DOHH2 (cell line): ENCODE results near the gene ASB6.

Source experiments
- H3F3A ChIP-seq: fragments of 200-600 bp; sonication (generic), shearing (Covaris generic); 2 replicates; pipeline ENCODE4 v1.6.0; 2016; ENCODE audit warnings: antibody characterized with exemption, mild to moderate bottlenecking; ENCODE audit not compliant: control insufficient read depth, insufficient read depth
- H3K27ac ChIP-seq: fragments of 200-600 bp; sonication (generic); 2 replicates; pipeline ENCODE4 v1.5.1; 2014; ENCODE audit warnings: low read depth, mild to moderate bottlenecking, low read length, moderate library complexity
- H3K27me3 ChIP-seq: fragments of 200-600 bp; sonication (generic); 2 replicates; pipeline ENCODE4 v1.6.1; 2014; ENCODE audit warnings: mild to moderate bottlenecking, low read length, mixed read lengths; ENCODE audit not compliant: control insufficient read depth
- H3K36me3 ChIP-seq: fragments of 200-600 bp; sonication (generic); 2 replicates; pipeline ENCODE4 v1.6.1; 2014; ENCODE audit warnings: mild to moderate bottlenecking, low read length, moderate library complexity, mixed read lengths; ENCODE audit not compliant: control insufficient read depth
- H3K4me1 ChIP-seq: fragments of 200-600 bp; sonication (generic); 2 replicates; pipeline ENCODE4 v1.6.1; 2014; ENCODE audit warnings: mild to moderate bottlenecking, low read length, mixed read lengths; ENCODE audit not compliant: control insufficient read depth
- H3K4me2 ChIP-seq: fragments of 200-600 bp; sonication (generic); 2 replicates; pipeline ENCODE4 v1.6.0; 2014; ENCODE audit warnings: mild to moderate bottlenecking, low read length, moderate library complexity
- H3K4me3 ChIP-seq: fragments of 200-600 bp; sonication (generic); 2 replicates; pipeline ENCODE4 v1.5.1; 2014; ENCODE audit warnings: mild to moderate bottlenecking, low read length, mixed read lengths
- H3K79me2 ChIP-seq: fragments of 200-600 bp; sonication (generic); 2 replicates; pipeline ENCODE4 v1.6.1; 2014; ENCODE audit warnings: mild to moderate bottlenecking, low read length, mixed read lengths; ENCODE audit not compliant: control insufficient read depth
- H3K9me2 ChIP-seq: fragments of 200-600 bp; sonication (generic); replicated peaks from 2 replicates; pipeline ENCODE4 v1.6.1; 2014; ENCODE audit warnings: mild to moderate bottlenecking, low read length, mixed read lengths; ENCODE audit not compliant: control insufficient read depth
- H3K9me3 ChIP-seq: fragments of 200-600 bp; sonication (generic); 2 replicates; pipeline ENCODE4 v1.6.1; 2014; ENCODE audit warnings: antibody characterized with exemption, low read length, mixed read lengths; ENCODE audit not compliant: control insufficient read depth, insufficient read depth
- H4K20me1 ChIP-seq: fragments of 200-600 bp; sonication (generic); 2 replicates; pipeline ENCODE4 v1.6.0; 2014; ENCODE audit warnings: low read depth, mild to moderate bottlenecking, antibody characterized with exemption, low read length, moderate library complexity; ENCODE audit not compliant: control insufficient read depth, insufficient read depth
- EZH2phosphoT487 ChIP-seq: fragments of 200-600 bp; sonication (generic); IDR thresholded peaks from 2 replicates; pipeline ENCODE4 v1.6.1; 2017; ENCODE audit warnings: borderline replicate concordance, mild to moderate bottlenecking, antibody characterized with exemption, low read length, moderate library complexity, mixed read lengths
- TF ChIP-seq, protein P1 (sequence below): fragments of 200-600 bp; sonication (generic); IDR thresholded peaks from one replicate; pipeline ENCODE4 v1.5.1; 2014; ENCODE audit warnings: antibody characterized with exemption, mild to moderate bottlenecking, low read depth, low read length; ENCODE audit not compliant: poor library complexity, severe bottlenecking

The ASB6 gene

DNA sequence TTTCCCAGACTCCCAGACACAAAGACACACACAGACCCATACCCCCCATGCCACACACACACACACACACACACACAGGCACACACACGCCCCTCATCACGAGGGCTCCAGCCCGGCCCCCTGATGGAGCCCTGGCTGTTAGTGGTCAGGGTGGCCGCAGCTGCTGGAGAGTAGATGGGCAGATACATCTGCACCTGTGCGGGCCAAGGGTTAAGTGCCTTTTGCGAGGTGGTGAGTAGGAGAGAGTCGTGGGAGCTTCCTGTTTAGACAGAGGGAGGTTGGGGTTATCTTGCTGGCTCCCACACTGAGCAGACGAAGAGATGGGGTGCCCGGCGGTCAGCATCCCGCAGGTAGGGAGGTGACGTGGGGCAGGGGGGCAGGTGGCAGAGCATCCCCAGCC, 31.7 kb upstream of the ASB6 start:
- no peaks in the 10 kb centered on the region for H3K27me3 ChIP-seq
- no peaks in the 10 kb centered on the region for H3F3A ChIP-seq
- no peaks in the 10 kb centered on the region for H3K36me3 ChIP-seq
- no peaks in the 10 kb centered on the region for H3K79me2 ChIP-seq
- TF ChIP-seq, protein P1, sequence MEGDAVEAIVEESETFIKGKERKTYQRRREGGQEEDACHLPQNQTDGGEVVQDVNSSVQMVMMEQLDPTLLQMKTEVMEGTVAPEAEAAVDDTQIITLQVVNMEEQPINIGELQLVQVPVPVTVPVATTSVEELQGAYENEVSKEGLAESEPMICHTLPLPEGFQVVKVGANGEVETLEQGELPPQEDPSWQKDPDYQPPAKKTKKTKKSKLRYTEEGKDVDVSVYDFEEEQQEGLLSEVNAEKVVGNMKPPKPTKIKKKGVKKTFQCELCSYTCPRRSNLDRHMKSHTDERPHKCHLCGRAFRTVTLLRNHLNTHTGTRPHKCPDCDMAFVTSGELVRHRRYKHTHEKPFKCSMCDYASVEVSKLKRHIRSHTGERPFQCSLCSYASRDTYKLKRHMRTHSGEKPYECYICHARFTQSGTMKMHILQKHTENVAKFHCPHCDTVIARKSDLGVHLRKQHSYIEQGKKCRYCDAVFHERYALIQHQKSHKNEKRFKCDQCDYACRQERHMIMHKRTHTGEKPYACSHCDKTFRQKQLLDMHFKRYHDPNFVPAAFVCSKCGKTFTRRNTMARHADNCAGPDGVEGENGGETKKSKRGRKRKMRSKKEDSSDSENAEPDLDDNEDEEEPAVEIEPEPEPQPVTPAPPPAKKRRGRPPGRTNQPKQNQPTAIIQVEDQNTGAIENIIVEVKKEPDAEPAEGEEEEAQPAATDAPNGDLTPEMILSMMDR, result no peak
- no peak for TF ChIP-seq EZH2phosphoT487
- no peak overlapping the region for H3K4me3 ChIP-seq
- H3K9me2 ChIP-seq, result no peaks in the 10 kb centered on the region
- H3K9me3 ChIP-seq, result no peaks in the 10 kb centered on the region
- no peak overlapping the region for H3K27ac ChIP-seq
- H3K4me1 ChIP-seq, result no peaks in the 10 kb centered on the region
- no peak overlapping the region for H3K4me2 ChIP-seq
- H4K20me1 ChIP-seq, result no peaks in the 10 kb centered on the region

DNA sequence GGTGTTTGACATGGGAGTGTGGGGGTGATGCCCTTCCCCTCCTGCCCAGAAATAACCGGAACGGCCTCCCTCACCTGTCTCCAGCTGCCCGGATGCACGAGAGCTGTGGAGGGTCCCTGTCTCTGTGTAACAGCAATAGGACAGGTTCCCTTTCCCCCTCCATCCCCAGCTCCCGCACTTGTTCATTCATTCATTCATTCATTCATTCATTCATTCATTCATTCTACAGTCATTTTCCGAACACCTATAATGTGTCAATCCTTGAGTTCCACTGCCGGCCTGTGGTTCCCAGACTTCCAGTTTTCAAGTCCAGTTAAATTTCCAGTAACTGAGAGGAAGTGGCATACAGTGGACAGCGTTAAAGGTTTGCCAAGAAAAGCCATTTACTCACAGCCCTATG, 30.8 kb upstream of the ASB6 start:
- H3K9me3 ChIP-seq, result no peaks in the 10 kb centered on the region
- H3K4me1 ChIP-seq, result no peaks in the 10 kb centered on the region
- no peaks in the 10 kb centered on the region for H3F3A ChIP-seq
- no peaks in the 10 kb centered on the region for H4K20me1 ChIP-seq
- no peak for TF ChIP-seq EZH2phosphoT487
- TF ChIP-seq, protein P1, result no peak
- H3K4me3 ChIP-seq, result no peak overlapping the region
- H3K9me2 ChIP-seq, result no peaks in the 10 kb centered on the region
- H3K36me3 ChIP-seq, result no peaks in the 10 kb centered on the region
- no peaks in the 10 kb centered on the region for H3K79me2 ChIP-seq
- H3K4me2 ChIP-seq, result no peak overlapping the region
- no peaks in the 10 kb centered on the region for H3K27me3 ChIP-seq
- H3K27ac ChIP-seq, result no peak overlapping the region

GRCh38 chr9:129671519-129671918, 29.6 kb upstream of the ASB6 start:
- no peaks in the 10 kb centered on the region for H3K36me3 ChIP-seq
- H3K9me2 ChIP-seq, result no peaks in the 10 kb centered on the region
- H3K27ac ChIP-seq, result no peak overlapping the region
- no peaks in the 10 kb centered on the region for H3K27me3 ChIP-seq
- no peaks in the 10 kb centered on the region for H3K9me3 ChIP-seq
- no peaks in the 10 kb centered on the region for H3K79me2 ChIP-seq
- H3F3A ChIP-seq, result no peaks in the 10 kb centered on the region
- H4K20me1 ChIP-seq, result no peaks in the 10 kb centered on the region
- no peak overlapping the region for H3K4me3 ChIP-seq
- no peak for TF ChIP-seq EZH2phosphoT487
- TF ChIP-seq, protein P1, result no peak
- H3K4me2 ChIP-seq, result no peak overlapping the region
- no peaks in the 10 kb centered on the region for H3K4me1 ChIP-seq

DNA sequence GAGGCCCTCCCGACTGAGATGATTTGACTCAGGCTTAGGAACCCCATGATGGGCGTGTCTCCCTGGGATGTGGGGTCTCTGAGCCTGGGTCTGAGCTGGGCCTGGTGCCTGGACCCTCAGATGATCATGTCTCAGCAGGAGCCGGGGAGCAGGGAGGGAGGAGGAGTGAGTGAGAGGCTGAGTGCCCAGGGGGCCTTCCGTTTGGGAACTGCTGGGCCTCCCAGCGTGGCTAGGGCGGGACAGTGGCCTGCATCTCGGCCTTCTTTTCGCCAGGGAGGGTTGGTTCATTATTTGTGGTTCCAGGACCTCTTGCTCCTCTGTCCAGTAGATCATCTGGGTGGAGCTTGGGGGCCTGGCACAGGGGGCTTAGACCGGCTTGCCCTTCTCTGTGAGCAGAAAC, 29.1 kb upstream of the ASB6 start:
- Histone ChIP-seq H4K20me1 (no peaks in the 10 kb centered on the region), H3K27ac (no peak overlapping the region), H3K4me3 (no peak overlapping the region), H3K9me2 (no peaks in the 10 kb centered on the region), H3K4me1 (no peaks in the 10 kb centered on the region), H3K79me2 (no peaks in the 10 kb centered on the region), H3F3A (no peaks in the 10 kb centered on the region), H3K9me3 (no peaks in the 10 kb centered on the region), H3K27me3 (no peaks in the 10 kb centered on the region), H3K4me2 (no peak overlapping the region), H3K36me3 (no peaks in the 10 kb centered on the region)
- TF ChIP-seq, protein P1, result no peak
- no peak for TF ChIP-seq EZH2phosphoT487
